Measurements from ENCODE around the gene GGTA1. TPM values are rescaled to one million over a fixed set of nuclear protein-coding genes. Genes with fewer than 3 reads are reported as not detected.
"Not testable (repeated sequence)": the region's sequence is repeated elsewhere in the genome, so short reads cannot be mapped to it uniquely, and the experiment has no call there.

Gene GGTA1
- total RNA-seq, 2 donors from 2014 or later: 2.0 to 5.6 TPM

GRCh38 chr9:121439711-121440664, 59.7 kb downstream of the GGTA1 start:
- DNase-seq (no peak), ATAC-seq (no peak)
- intact Hi-C loops (cut with DNase I, micrococcal nuclease): loop anchor here in 1 of 2 donors (10.0 kb wide), 1 partner anchor 565 kb away; no protein-coding TSS in a partner anchor

GRCh38 chr9:121439016-121439415, 60.6 kb downstream of the GGTA1 start:
- DNase-seq (no peak), ATAC-seq (no peak)
- intact Hi-C loops (cut with DNase I, micrococcal nuclease): no loop called here

DNA sequence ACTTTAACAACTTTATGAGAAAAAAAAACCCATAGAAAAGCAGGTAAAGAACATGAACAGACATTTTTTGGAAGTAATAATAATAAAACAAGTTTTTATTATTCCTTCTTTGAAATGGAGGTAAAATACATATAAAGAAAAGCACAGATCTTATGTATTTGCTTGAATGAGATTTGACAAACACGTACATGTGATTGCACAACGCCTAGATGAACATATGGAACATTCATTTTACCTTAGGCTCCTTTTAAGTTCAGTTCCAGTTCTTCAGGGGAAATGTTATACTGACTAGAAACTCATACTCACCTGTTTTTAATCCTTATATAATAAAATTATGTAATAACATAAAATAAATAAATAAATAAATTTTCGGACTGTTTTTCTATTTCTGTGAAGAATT, 61.8 kb downstream of the GGTA1 start:
- ATAC-seq (no peak), DNase-seq (no peak)
- intact Hi-C loops (cut with DNase I, micrococcal nuclease): no loop called here

- DNase-seq; intact Hi-C loops (cut with DNase I, micrococcal nuclease); ATAC-seq: not testable (repeated sequence)
Observed at GRCh38 chr9:121437046-121437445, 62.6 kb downstream of the GGTA1 start.

DNA sequence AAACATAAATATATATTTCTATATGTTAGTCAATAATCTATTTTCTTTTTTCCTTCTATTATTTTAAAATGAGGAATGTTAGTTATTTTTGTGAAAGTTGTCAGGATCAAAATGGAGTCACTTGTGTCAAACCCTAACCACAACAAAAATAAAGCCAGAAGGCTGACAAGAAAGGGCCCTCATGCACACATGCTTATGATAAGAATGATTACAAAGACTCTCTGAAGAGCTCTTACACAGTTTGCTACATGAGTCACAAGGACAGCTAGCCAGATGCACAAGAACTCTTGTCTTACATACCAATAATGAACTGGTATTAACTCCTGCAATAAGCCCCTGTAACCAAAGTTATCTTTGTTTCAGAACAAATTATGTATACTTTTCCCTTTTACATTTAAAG, 64.7 kb downstream of the GGTA1 start:
- intact Hi-C loops (cut with DNase I, micrococcal nuclease): no loop called here
- DNase-seq (no peak), ATAC-seq (no peak)

GRCh38 chr9:121427899-121428298, 71.7 kb downstream of the GGTA1 start:
- DNase-seq (no peak), ATAC-seq (no peak)
- intact Hi-C loops (cut with DNase I, micrococcal nuclease): no loop called here

DNA sequence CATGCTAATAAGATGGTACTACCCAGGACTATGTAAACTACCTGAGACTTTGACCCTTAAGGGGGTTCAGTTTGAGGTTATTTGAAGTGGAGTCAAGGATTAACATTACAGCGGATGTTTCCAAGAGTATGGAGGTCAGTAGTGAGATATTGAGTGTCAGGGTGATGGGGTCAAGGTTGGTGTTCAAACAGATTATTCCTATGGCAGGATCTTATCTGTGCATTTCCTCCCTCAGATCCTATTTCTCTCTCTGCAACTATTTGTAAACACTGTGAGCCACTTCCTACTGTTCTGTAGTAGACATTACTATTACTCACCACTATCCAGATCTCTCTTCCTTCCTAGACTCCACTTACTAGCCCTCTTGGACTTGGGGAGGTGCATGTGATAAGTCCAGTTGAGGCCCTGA, 75.6 kb downstream of the GGTA1 start:
- DNase-seq (no peak), ATAC-seq (no peak)
- intact Hi-C loops (cut with DNase I, micrococcal nuclease): no loop called here

- intact Hi-C loops (cut with DNase I, micrococcal nuclease): no loop called here
- DNase-seq (no peak), ATAC-seq (no peak)
Observed at GRCh38 chr9:121411993-121412392, 87.7 kb downstream of the GGTA1 start.

- DNase-seq (no peak), ATAC-seq (no peak)
- intact Hi-C loops (cut with DNase I, micrococcal nuclease): no loop called here
Observed at GRCh38 chr9:121405899-121406298, 93.7 kb downstream of the GGTA1 start.

Other genes with a start within 250 kb of the GGTA1 start
- 100 to 1,000 TPM; 404 to 854 TPM for gene GSN, start 231.7 kb downstream of the GGTA1 start, total RNA-seq
- gene STOM, start 129.6 kb downstream of the GGTA1 start, total RNA-seq: 100 to 1,000 TPM in 1 of 2 donors, 10 to 100 TPM in 1; 94.6 to 115 TPM
- 100 to 1,000 TPM; 127 to 128 TPM for gene DAB2IP, start 151.8 kb upstream of the GGTA1 start, total RNA-seq